Hair follicle dermal papilla cell (primary cell): ENCODE results near the gene ADISSP. TPM values are rescaled to one million over a fixed set of nuclear protein-coding genes. Genes with fewer than 3 reads are reported as not detected.

ENCODE experiments used
- total RNA-seq: library from RNA; depleted of rRNA; stranded (reverse); fragments of >200 nt; gene quantifications from 2 replicates; pipeline ENCODE4 v1.2.3, GENCODE V29; 2012

The ADISSP gene
- total RNA-seq, result 30.2 and 36.7 TPM in 2 replicates

DNA sequence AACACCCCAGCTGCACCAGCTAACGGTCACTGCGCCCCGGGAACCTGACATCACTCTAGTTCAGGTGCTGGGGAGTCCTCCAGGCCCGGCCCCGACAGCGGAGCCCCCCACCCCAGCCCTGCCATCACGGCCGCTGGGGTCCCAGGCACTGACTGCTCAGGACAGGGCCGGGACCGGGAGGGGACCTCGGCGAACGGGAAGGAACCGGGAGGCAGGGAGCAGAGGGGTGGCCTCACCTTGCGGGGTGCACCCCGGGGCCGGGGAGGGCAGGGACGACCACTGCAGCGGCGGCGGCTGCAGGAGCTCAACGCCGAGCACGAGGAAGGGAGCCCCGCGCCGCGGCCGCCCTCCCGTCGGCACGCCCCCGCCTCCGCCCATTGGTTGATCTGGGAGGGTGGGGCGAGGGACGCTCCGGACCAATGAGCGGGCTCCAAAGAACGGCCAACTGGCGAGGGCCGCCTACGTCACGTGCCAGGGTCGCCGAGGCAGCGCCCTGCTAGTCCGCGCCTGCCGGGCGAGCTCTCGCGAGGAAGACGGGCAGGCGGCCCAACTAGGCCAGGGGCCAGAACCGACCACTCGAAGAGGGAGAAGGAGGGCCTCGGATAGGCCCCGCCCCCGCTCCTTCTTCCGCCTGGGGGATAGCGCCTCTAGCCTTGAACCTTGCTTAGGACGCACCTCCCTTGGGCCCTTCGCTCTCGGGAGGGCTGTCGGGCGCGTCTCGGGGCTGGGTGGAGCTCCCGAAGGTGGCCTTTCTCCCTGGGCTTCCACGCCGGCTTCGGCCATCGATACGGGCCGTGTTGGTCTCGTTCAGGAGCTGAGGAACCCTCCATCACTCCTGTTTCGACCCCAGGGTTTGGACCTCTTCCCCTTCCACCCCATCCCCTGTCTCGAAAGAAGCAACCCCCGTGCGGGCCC is at the start of gene ADISSP:
TSS of gene ADISSP (minus strand) at position 327 of the 915 bp plus-strand sequence. CDS start 7,653 bp downstream, outside the sequence.

DNA sequence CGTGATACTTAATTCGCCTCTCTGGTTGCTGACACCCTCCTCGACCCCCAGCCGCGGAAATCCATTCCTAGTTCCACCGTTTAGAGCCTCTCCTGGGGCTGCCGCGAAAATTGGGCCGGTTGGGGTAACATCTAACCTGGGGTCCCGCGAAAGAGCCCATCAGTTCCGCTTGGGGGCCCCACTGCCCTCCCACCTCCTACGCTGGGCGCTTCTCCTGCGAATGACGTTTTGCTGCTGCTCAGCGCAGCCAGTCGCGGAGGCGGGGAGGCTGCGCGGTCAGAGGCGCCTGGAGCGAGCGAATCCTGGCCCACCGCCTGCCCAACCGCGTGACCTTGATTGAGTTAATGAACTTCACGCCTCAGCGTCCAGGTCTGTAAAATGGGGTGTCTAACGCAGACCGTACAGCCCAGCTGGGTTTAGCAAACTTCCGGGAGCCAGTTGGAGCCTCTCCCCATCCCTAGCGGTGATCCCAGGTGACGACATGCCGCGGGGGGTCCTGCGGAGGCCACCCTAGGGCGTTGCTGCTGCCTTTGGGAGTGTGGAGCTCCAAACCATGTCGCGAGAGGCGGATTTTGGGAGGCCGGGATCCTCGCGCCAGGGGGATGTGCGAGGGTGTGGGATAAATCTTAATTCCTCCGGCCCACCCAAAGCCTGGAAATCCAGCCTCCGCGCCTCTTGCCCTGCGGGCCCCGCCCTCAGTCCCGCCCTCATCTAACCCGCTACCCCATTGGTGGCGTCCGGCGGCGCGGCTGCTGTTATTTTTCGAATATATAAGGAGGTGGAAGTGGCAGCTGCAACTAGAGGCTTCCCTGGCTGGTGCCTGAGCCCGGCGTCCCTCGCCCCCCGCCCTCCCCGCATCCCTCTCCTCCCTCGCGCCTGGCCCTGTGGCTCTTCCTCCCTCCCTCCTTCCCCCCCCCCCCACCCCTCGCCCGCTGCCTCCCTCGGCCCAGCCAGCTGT is 28.2 kb upstream of the ADISSP start, which contains the start of gene CDC25B:
TSS of gene CDC25B (plus strand) at position 800 of the 958 bp plus-strand sequence. CDS start 222 bp downstream, outside the sequence.

GRCh38 chr20:3786665-3787323 is 19.2 kb upstream of the ADISSP start, which contains the start of gene CENPB:
Gene CENPB, minus strand, starts transcription at chr20:3786740. Its CDS starts 257 bp downstream, at chr20:3786483.

DNA sequence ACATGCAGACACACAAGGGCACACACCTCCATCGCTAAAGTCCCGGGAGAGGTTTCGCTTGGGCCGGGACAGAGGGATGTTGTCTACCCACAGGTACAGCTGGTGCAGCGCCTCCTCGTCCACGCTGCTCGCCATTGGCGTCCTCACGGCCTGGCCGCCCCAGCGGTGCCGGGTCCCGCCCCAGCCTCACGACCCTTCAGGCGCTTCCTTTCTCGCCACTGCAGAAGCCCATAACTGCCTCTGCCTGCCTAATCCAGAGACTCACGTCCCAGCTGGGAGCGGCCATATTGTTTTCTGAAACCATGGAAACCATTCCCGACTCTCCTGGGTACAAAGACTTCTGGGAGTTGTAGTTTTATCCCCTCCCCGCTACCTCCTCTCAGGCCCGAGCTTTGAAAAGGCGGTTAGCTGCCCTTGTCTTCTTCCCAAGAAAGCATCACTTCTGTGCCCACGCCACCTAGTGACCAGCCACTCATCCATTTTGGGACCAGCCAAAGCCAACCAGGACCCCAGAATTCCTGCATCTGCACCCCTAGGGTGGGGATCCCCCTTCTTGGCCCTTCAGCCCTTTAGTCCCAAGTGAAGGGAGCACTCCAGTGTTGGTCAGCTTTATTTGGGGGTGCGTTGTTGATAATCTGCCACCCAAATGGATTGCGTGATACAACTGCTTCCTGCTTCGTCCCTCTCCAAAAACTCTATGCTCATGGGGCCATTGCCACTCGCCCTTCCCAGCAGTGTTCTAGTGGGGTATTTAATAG is 13.8 kb upstream of the ADISSP start, which contains the start of gene SPEF1:
TSS of gene SPEF1 (minus strand) at position 296 of the 758 bp plus-strand sequence. CDS start at position 135, 161 bp downstream.

DNA sequence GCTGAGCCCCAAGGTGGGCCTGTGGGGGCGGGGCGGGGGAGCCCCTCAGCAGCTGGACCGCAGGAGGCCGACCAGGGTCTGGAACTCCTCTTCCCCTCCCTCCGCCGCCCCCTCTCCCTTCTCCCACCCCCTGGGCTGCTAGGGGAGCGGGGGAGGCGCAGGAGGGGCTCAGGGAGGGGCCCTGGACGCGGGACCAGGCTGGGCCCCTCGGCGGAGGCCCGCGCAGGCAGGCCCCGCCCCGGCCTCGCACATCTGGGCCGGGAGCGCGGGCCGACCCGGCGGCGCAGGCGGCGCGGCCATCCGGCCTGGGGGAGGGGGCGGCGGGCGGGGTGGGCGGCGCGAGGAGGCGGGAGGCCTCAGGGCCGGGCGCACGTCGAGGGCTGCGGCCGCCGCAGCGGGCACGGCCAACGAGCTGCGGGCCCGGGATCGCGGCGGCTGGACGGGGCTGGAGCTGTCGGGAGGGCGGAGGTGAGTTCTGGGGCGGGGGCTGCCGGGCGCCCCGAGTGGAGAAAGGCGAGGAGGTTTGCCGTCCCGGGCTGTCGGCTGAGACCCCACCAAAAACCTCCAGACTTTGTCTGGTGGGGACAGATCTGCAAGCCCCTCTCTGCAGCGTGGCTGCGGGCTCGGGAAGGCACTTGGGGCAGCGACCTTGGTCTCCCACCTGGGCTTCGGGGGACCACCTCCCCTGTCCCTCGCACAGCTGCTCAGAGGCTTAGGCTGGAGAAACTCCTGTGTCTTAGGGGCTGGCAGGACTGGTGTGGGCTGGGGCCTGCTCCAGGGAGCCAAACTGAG is 35.0 kb downstream of the ADISSP start, which contains the start of gene HSPA12B:
TSS of gene HSPA12B (plus strand) at position 359 of the 792 bp plus-strand sequence. CDS start 5,990 bp downstream, outside the sequence.

GRCh38 chr20:3712279-3712873 is 55.2 kb downstream of the ADISSP start, which contains the start of gene SIGLEC1:
Gene SIGLEC1, minus strand, starts transcription at chr20:3712600. Its CDS starts 5,472 bp downstream, at chr20:3707128.

Other genes with a start within 250 kb of the ADISSP start
- not detected in 2 replicates for gene GFRA4, start 104.4 kb downstream of the ADISSP start, total RNA-seq
- 194 and 229 TPM in 2 replicates for gene ADAM33, start 85.7 kb downstream of the ADISSP start, total RNA-seq
- gene SIGLEC1, start 55.2 kb downstream of the ADISSP start, total RNA-seq, result under 0.01 TPM in 1 of 2 replicates, not detected in the other
- gene HSPA12B, start 35.1 kb downstream of the ADISSP start, total RNA-seq, result 0.65 and 0.73 TPM in 2 replicates
- gene SPEF1, start 13.7 kb upstream of the ADISSP start, total RNA-seq, result under 0.01 TPM in 1 of 2 replicates, not detected in the other
- 122 and 126 TPM in 2 replicates for gene CENPB, start 19.0 kb upstream of the ADISSP start, total RNA-seq
- gene CDC25B, start 28.6 kb upstream of the ADISSP start, total RNA-seq, result 61.3 and 70.3 TPM in 2 replicates
- 37.0 and 38.0 TPM in 2 replicates for gene AP5S1, start 52.8 kb upstream of the ADISSP start, total RNA-seq
- gene MAVS, start 79.1 kb upstream of the ADISSP start, total RNA-seq, result 37.5 and 46.6 TPM in 2 replicates
- gene PANK2, start 121.6 kb upstream of the ADISSP start, total RNA-seq, result 57.3 and 65.6 TPM in 2 replicates
- gene RNF24, start 247.8 kb upstream of the ADISSP start, total RNA-seq, result 25.0 and 26.1 TPM in 2 replicates